IMR-90 (cell line): ENCODE measurements around the gene STARD7.

Source experiments
- MAZ ChIP-seq: IDR thresholded peaks from 2 replicates; pipeline ENCODE4 v1.6.1; 2012; ENCODE audit warnings: low read depth, mild to moderate bottlenecking, low read length, improper control_type of control experiment, moderate library complexity, borderline replicate concordance
- MXI1 ChIP-seq: IDR thresholded peaks from 2 replicates; pipeline ENCODE4 v1.6.1; 2012; ENCODE audit warnings: low read depth, mild to moderate bottlenecking, low read length, moderate library complexity, borderline replicate concordance
- RAD21 ChIP-seq: IDR thresholded peaks from 2 replicates; pipeline ENCODE4 v1.6.1; 2012; ENCODE audit warnings: low read length, improper control_type of control experiment
- RCOR1 ChIP-seq: IDR thresholded peaks from 2 replicates; pipeline ENCODE4 v1.6.1; 2012; ENCODE audit warnings: mild to moderate bottlenecking, low read length, improper control_type of control experiment; ENCODE audit not compliant: insufficient replicate concordance
- TF ChIP-seq, protein P1 (sequence below): conservative IDR thresholded peaks from 2 replicates; pipeline ENCODE4 v1.5.1; 2012; ENCODE audit warnings: mild to moderate bottlenecking, low read depth, low read length, improper control_type of control experiment
- TF ChIP-seq, protein P2 (sequence below): fragments of 150-350 bp; IDR thresholded peaks from 2 replicates; pipeline ENCODE4 v1.6.1; 2017; ENCODE audit warnings: mild to moderate bottlenecking, antibody characterized with exemption, low read length, low read depth
- TF ChIP-seq, protein P3 (sequence below): fragments of 150-350 bp; IDR thresholded peaks from 2 replicates; pipeline ENCODE4 v1.6.1; 2016; ENCODE audit warnings: low read depth, mild to moderate bottlenecking, low read length, moderate library complexity, borderline replicate concordance

DNA sequence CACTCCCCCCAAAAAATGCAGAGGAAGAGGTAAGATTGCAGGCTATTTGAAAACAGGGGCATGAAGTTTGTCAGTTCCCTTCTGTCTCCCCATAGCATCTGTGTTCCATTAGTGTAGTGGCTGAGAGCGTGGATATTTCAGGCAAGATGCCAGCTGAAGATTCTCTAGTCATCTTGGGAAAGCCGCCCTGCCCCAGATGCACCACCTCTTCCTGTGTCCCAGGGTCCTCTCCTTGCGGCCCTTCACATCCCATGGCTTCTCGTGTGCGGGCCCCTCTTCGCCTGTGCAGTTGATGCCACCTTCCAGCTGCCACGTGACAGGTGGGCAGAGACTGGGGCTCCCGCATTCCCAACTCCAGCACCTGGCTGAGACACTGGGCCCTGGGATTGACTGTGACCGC lies 41.0 kb upstream of the STARD7 start:
- TF ChIP-seq MAZ: no peak
- TF ChIP-seq, protein P1, sequence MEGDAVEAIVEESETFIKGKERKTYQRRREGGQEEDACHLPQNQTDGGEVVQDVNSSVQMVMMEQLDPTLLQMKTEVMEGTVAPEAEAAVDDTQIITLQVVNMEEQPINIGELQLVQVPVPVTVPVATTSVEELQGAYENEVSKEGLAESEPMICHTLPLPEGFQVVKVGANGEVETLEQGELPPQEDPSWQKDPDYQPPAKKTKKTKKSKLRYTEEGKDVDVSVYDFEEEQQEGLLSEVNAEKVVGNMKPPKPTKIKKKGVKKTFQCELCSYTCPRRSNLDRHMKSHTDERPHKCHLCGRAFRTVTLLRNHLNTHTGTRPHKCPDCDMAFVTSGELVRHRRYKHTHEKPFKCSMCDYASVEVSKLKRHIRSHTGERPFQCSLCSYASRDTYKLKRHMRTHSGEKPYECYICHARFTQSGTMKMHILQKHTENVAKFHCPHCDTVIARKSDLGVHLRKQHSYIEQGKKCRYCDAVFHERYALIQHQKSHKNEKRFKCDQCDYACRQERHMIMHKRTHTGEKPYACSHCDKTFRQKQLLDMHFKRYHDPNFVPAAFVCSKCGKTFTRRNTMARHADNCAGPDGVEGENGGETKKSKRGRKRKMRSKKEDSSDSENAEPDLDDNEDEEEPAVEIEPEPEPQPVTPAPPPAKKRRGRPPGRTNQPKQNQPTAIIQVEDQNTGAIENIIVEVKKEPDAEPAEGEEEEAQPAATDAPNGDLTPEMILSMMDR: no peak
- TF ChIP-seq, protein P2, sequence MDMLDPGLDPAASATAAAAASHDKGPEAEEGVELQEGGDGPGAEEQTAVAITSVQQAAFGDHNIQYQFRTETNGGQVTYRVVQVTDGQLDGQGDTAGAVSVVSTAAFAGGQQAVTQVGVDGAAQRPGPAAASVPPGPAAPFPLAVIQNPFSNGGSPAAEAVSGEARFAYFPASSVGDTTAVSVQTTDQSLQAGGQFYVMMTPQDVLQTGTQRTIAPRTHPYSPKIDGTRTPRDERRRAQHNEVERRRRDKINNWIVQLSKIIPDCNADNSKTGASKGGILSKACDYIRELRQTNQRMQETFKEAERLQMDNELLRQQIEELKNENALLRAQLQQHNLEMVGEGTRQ: no peak
- TF ChIP-seq, protein P3, sequence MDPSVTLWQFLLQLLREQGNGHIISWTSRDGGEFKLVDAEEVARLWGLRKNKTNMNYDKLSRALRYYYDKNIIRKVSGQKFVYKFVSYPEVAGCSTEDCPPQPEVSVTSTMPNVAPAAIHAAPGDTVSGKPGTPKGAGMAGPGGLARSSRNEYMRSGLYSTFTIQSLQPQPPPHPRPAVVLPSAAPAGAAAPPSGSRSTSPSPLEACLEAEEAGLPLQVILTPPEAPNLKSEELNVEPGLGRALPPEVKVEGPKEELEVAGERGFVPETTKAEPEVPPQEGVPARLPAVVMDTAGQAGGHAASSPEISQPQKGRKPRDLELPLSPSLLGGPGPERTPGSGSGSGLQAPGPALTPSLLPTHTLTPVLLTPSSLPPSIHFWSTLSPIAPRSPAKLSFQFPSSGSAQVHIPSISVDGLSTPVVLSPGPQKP: no peak
- no peak for TF ChIP-seq MXI1
- no peak for TF ChIP-seq RCOR1
- TF ChIP-seq RAD21: no peak
